ENCODE measurements around the gene PHGDH.

Gene PHGDH

GRCh38 chr1:119724611-119725218, 13.0 kb downstream of the PHGDH start:
- TF ChIP-seq ZFX (IDR thresholded peaks at IDR 0.05): no peak
- TF ChIP-seq, protein P1, sequence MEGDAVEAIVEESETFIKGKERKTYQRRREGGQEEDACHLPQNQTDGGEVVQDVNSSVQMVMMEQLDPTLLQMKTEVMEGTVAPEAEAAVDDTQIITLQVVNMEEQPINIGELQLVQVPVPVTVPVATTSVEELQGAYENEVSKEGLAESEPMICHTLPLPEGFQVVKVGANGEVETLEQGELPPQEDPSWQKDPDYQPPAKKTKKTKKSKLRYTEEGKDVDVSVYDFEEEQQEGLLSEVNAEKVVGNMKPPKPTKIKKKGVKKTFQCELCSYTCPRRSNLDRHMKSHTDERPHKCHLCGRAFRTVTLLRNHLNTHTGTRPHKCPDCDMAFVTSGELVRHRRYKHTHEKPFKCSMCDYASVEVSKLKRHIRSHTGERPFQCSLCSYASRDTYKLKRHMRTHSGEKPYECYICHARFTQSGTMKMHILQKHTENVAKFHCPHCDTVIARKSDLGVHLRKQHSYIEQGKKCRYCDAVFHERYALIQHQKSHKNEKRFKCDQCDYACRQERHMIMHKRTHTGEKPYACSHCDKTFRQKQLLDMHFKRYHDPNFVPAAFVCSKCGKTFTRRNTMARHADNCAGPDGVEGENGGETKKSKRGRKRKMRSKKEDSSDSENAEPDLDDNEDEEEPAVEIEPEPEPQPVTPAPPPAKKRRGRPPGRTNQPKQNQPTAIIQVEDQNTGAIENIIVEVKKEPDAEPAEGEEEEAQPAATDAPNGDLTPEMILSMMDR (conservative IDR thresholded peaks at IDR 0.05): no peak
- H3K27ac ChIP-seq: no peak overlapping the region

DNA sequence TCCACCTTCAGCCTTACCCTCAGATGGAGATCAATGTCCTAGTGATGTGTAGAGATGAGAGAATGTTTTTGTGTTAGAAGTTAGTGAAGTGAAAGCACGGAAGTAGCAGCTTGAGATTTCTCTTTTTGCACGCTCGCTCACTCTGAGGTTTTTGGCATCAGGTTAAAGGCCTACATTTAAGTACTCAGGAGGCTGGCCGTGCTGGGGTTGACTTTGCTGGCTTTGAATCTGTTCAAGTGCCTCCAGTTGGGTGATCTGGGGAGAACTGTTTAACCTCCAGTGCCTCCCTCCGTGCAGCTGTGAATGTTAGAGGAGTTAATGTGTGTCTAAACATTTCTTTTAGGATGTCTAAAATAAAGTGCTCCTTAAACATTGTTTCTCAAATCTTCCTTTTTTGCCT, 13.9 kb downstream of the PHGDH start:
- TF ChIP-seq, protein P1 (conservative IDR thresholded peaks at IDR 0.05): no peak
- no peak overlapping the region for H3K27ac ChIP-seq

DNA sequence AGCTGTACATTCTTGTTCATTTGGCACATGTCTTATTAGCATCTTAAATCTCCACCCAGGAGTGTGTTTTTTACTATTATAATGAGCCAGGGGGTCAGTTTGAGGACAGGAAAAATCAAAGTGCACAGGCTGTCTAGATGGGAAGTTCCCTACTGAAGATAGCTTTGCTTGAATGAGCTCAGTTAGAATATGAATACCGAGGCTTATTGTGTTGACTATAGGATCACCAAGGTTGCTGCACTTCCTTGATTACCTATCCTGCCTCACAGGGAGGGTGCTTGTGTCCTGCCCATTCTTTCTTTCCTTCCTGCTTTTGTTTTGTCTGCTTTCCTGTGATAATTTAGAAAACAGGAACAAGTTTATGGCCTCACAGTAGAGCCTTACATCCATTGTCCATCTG, 16.3 kb downstream of the PHGDH start:
- H3K27ac ChIP-seq: no peak overlapping the region
- no peak for TF ChIP-seq ZFX (IDR thresholded peaks at IDR 0.05)
- TF ChIP-seq, protein P1 (conservative IDR thresholded peaks at IDR 0.05): no peak

DNA sequence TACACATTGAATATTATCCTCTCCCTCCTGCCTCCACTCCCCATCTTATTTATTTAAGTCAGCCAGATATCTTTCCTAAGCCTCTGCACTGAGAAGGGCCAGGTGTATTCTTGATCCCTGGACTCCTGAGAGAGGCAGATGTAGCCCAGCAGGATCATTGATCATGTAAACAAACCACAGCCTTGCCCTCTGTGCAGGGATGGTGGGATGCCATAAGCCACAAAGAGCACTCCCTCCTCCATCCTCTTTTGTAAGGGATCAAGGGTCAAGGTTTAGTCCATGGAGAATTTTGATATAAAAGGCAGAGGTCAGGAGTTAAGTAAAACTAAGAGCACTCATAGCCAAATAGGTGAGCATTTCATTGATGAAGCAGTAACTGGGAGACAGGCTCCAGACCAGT, 17.3 kb downstream of the PHGDH start:
- H3K27ac ChIP-seq: no peak overlapping the region
- TF ChIP-seq ZFX (IDR thresholded peaks at IDR 0.05): no peak
- TF ChIP-seq, protein P1 (conservative IDR thresholded peaks at IDR 0.05): no peak

DNA sequence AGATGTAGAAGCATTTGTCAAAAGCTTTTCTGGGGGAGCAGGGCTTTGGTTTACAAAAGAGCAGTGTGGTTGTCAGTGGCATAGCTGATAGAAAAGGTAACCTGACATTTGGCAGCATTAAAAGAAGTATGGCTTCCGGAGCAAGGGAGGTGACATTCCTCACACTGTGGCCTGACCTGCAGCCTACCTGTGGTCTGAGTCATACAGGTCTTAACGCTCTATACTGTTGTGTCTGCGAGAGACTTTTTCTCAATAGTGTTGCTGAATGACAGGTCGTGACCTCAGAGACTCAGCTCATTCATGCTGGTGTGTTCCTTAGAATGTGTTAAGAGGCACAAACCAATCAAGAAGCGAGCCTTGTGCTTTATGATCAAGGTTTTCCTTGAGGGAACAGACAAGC, 19.3 kb downstream of the PHGDH start:
- no peak overlapping the region for H3K27ac ChIP-seq
- TF ChIP-seq, protein P1 (conservative IDR thresholded peaks at IDR 0.05): no peak
- no peak for TF ChIP-seq ZFX (IDR thresholded peaks at IDR 0.05)

- no peak for TF ChIP-seq ZFX (IDR thresholded peaks at IDR 0.05)
- TF ChIP-seq, protein P1 (conservative IDR thresholded peaks at IDR 0.05): no peak
- H3K27ac ChIP-seq: no peak overlapping the region
These were observed 20.2 kb downstream of the PHGDH start for GRCh38 chr1:119731741-119732430.

- no peak for TF ChIP-seq ZFX (IDR thresholded peaks at IDR 0.05)
- TF ChIP-seq, protein P1 (conservative IDR thresholded peaks at IDR 0.05): no peak
- H3K27ac ChIP-seq: no peak overlapping the region
These were observed 20.9 kb downstream of the PHGDH start for GRCh38 chr1:119732465-119733168.

Measured in C4-2B (cell line).